Aorta (tissue), 5 donors: ENCODE measurements around the gene TACR3. TPM values are rescaled to one million over a fixed set of nuclear protein-coding genes. Genes with fewer than 3 reads are reported as not detected.
"Not testable (repeated sequence)": the region's sequence is repeated elsewhere in the genome, so short reads cannot be mapped to it uniquely, and the experiment has no call there.

ENCODE experiments used
- ATAC-seq: fragments of 200-7000 bp; cut with Tn5 transposase; one replicate; pipeline ENCODE4 v1.9.1; 2022; ENCODE audit warnings: moderate library complexity; ENCODE audit not compliant: low FRiP score
- DNase-seq, 2 donors: peaks; one replicate each; pipeline ENCODE4 v3.0.0-alpha.2; 2020
- H3K27ac ChIP-seq, 2 donors: one replicate each; pipeline ENCODE4 v1.5.1; 2013; ENCODE audit warnings: low read length in 2 of 2, mild to moderate bottlenecking in 2 of 2, moderate library complexity in 2 of 2, control low read depth in 1 of 2, inconsistent platforms in 1 of 2, low read depth in 1 of 2
- H3K27me3 ChIP-seq, 2 donors: one replicate each; pipeline ENCODE4 v1.6.1; 2013; ENCODE audit warnings: control low read depth in 1 of 2, low read length in 1 of 2, mild to moderate bottlenecking in 1 of 2, moderate library complexity in 1 of 2; ENCODE audit not compliant: insufficient read depth in 2 of 2, control insufficient read depth in 1 of 2
- H3K36me3 ChIP-seq, 2 donors: one replicate each; pipeline ENCODE4 v1.6.1; 2013; ENCODE audit warnings: control low read depth in 1 of 2, low read length in 1 of 2, mild to moderate bottlenecking in 1 of 2; ENCODE audit not compliant: insufficient read depth in 2 of 2, control insufficient read depth in 1 of 2
- H3K4me1 ChIP-seq, 2 donors: one replicate each; pipeline ENCODE4 v1.6.1; 2013; ENCODE audit warnings: low read length in 2 of 2, control low read depth in 1 of 2, mild to moderate bottlenecking in 1 of 2, moderate library complexity in 1 of 2; ENCODE audit not compliant: insufficient read depth in 2 of 2, control insufficient read depth in 1 of 2
- H3K4me3 ChIP-seq, 2 donors: one replicate each; pipeline ENCODE4 v1.5.1; 2013; ENCODE audit warnings: low read length in 2 of 2, control low read depth in 1 of 2, mild to moderate bottlenecking in 1 of 2
- H3K9me3 ChIP-seq: one replicate; pipeline ENCODE4 v1.6.1; 2013; ENCODE audit warnings: mild to moderate bottlenecking, low read length; ENCODE audit not compliant: control insufficient read depth
- WGBS, 2 donors: extraction: QIAGEN DNeasy Blood & Tissue Kit; methylation state at CpG; one replicate each; pipeline ENCODE4 v1.1.7; 2013; 5-methylcytosine and 5-hydroxymethylcytosine counted together
- intact Hi-C, 2 donors: fragments of 100-400 bp; cut with DNase I; formaldehyde crosslinking; loops; one replicate each; pipeline versions ENCODE4 v1.14.2 to v1.15.0; 2022
- polyA plus RNA-seq, 2 donors: library from polyadenylated mRNA; stranded (reverse); fragments of 200-250 nt; gene quantifications; one replicate each; pipeline ENCODE4 v1.2.3, GENCODE V29; 2013
- total RNA-seq, 2 donors: library from RNA; stranded (reverse); fragmentation: NEBNext Ultra II Directional; extraction: Animal tissue kit (Norgen Biotek cat#: 25700); gene quantifications; one replicate each; pipeline ENCODE4 v1.2.1, GENCODE V29; 2021
- donor health status: healthy with polysubstance abuse.
- donor health status: Bipolar disorder and iron deficiency.
- donor health status: DM: no; HTN: no; CAD: no.
- donor health status: DM: no; HTN: no; CAD: no.
- donor health status: DM: yes; HTN: yes; CAD: no.

The TACR3 gene
- total and polyA plus RNA-seq, 4 donors, result not detected

GRCh38 chr4:103567591-103567990 lies 152.2 kb downstream of the TACR3 start:
- H3K27ac ChIP-seq, result no peak overlapping the region
- DNase-seq (no peak), ATAC-seq (no peak)
- no peaks in the 10 kb centered on the region for H3K9me3 ChIP-seq
- no peaks in the 10 kb centered on the region for H3K27me3 ChIP-seq
- no peaks in the 10 kb centered on the region for H3K4me1 ChIP-seq
- no peak overlapping the region for H3K4me3 ChIP-seq
- WGBS, 2 donors, result 81% methylated on average over 4 of the region's 4 CpGs
- no peaks in the 10 kb centered on the region for H3K36me3 ChIP-seq
- intact Hi-C loops, result no loop called here

DNA sequence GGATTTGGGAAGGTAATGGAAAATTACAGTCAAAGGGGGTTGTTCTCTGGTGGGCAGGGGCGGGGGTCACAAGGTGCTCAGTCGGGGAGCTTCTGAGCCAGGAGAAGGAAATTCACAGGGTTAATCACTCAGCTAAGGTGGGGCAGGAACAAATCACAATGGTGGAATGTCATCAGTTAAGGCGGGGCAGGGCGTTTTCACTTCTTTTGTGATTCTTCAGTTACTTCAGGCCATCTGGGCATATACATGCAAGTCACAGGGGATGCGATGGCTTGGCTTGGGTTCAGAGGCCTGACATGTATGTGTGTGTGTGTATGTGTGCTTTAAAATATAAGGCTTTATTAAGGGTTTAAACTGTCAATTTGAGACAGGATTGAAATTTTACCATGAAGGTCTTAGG lies 160.6 kb downstream of the TACR3 start:
- DNase-seq, H3K36me3 ChIP-seq, H3K27me3 ChIP-seq, intact Hi-C loops, H3K4me3 ChIP-seq, H3K9me3 ChIP-seq, ATAC-seq, H3K27ac ChIP-seq, H3K4me1 ChIP-seq: not testable (repeated sequence)
- WGBS, 2 donors, result 55 to 69% methylated on average over 3 of the region's 5 CpGs
